Measurements from ENCODE around the gene FAXC.

FAXC gene

DNA sequence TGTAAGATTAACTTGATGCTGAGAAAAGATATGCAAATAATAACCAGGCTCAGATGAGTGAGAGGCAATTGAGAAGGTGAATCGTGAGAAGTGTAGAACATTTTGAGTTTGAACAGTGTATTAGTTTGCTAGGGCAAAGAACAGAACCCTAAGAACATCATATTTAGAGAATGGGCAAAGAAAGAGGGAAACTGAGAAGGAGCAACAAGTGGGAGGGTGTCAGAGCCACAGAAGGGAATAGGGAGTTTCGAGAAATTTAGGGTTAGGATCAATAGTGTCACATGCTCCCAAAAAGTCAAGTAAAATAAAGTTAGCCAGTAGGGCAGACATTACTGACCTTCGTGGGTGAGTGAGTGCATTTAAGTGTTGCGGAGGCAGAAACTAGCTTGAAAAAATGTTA, 5.5 kb upstream of the FAXC start:
- TF ChIP-seq, protein P1, sequence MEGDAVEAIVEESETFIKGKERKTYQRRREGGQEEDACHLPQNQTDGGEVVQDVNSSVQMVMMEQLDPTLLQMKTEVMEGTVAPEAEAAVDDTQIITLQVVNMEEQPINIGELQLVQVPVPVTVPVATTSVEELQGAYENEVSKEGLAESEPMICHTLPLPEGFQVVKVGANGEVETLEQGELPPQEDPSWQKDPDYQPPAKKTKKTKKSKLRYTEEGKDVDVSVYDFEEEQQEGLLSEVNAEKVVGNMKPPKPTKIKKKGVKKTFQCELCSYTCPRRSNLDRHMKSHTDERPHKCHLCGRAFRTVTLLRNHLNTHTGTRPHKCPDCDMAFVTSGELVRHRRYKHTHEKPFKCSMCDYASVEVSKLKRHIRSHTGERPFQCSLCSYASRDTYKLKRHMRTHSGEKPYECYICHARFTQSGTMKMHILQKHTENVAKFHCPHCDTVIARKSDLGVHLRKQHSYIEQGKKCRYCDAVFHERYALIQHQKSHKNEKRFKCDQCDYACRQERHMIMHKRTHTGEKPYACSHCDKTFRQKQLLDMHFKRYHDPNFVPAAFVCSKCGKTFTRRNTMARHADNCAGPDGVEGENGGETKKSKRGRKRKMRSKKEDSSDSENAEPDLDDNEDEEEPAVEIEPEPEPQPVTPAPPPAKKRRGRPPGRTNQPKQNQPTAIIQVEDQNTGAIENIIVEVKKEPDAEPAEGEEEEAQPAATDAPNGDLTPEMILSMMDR (IDR thresholded peaks at IDR 0.05; ENCODE audit: control insufficient read depth, extremely low read depth, insufficient read depth) = no peak
- DNase-seq (ENCODE audit: low read depth) = no peak
- no peak overlapping the region for H3K4me3 ChIP-seq (ENCODE audit: low read depth, low read length)

DNA sequence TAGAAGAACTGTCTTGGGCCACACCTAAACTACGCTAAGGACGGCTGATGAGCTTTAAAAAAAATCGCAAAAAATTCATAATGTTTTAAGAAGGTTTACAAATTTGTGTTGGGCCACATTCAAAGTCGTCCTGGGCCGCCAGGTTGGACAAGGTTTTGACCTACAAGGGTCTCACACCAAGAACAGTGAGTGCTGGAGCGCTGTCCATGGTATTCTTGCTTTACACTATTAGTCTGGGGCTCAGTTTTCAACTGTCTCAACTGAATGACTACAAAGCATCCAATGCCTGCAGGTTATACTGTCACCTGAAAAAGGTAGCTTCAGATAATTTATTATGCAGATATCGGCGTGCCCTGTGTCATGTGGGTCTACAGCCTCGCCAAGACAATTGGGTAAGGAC, 3.7 kb upstream of the FAXC start:
- no peak overlapping the region for H3K4me3 ChIP-seq (ENCODE audit: low read depth, low read length)
- no peak for DNase-seq (ENCODE audit: low read depth)
- TF ChIP-seq, protein P1 (IDR thresholded peaks at IDR 0.05; ENCODE audit: control insufficient read depth, extremely low read depth, insufficient read depth) = no peak

DNA sequence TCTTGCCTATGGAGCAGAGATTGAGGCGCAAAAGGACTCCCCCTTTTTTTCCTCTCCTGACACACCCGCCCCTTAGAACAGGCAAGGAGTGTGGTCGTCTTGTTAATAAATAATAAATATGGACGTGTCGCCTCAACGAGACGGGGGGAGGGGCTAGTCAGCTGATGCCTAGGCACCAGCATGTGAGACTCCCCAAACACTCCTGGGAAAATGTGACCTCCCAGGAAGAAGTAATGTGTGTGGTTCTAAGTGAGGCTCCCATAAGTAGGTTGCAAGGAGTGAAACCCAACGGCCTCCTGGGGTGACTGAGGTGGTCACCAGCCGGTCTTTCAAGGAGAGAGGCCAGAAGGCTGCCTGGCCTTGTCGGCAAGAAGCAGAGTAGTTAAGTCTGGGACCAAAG, 1.1 kb upstream of the FAXC start:
- peak overlapping the region; percentile 61 for H3K4me3 ChIP-seq (ENCODE audit: low read depth, low read length)
- DNase-seq (ENCODE audit: low read depth) = no peak
- TF ChIP-seq, protein P1 (IDR thresholded peaks at IDR 0.05; ENCODE audit: control insufficient read depth, extremely low read depth, insufficient read depth) = no peak

DNA sequence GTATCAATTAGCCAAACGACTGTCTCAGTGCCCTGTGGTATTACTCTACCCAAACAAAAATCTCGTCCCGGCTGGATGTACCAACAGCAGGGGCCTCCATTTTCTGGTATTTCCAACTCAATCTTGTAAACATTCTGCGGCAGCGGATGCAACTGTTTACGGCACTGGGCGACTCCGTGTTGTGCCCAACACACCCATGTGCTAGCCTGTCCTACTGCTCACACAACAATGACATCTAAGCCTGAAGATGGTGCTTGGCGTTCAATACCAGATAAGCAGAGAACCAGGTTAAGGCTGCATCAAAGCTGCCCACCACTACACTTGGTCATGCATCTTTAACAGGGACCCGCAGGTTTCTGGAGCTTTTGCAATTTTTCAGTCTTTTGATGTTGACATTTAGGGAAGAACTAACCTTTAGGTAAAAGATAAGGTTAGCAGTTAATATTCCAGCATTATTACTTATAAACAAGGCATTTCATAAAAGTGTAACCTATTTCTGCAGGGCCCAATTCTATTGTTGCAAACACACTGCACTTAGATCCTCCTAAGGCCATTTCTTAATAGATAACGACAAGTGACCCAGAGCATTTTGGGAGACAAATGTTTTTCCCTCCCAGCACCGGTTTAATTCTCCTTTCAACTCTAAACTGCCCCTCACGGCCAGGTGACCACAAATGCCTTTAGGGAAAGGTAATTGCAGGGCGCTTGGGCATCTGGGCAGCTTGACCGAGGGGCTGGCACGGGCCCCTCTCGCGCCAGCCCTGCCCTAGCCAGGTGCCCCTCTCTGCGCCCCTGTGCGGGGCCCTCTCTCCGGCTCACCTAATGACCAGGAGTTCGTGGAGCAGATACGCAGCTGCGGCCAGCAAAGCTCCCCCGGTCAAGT, 945 bp downstream of the FAXC start:
- TF ChIP-seq, protein P1 (IDR thresholded peaks at IDR 0.05; ENCODE audit: control insufficient read depth, extremely low read depth, insufficient read depth) = no peak
- peak overlapping the region; percentile 61 for H3K4me3 ChIP-seq (ENCODE audit: low read depth, low read length)
- DNase-seq (ENCODE audit: low read depth) = no peak

DNA sequence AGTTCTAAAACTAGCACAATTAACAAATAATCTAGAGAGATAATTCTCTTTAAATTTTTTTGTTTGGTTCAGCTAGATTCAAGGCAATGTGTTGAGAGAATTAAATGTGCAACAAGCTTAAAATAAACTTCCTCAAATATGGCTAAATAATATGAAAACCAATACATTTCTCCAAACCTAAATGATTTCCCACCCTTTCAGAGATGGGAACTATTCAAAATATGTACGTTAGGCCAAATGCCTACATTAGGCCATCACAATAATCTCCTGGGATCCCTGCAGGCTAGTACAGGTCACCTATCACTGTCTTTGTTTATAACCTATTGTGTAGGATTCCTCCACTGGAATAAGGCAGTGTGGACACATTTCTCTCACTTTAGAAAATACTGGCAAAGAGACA, 1.7 kb downstream of the FAXC start:
- no peak overlapping the region for H3K4me3 ChIP-seq (ENCODE audit: low read depth, low read length)
- TF ChIP-seq, protein P1 (IDR thresholded peaks at IDR 0.05; ENCODE audit: control insufficient read depth, extremely low read depth, insufficient read depth) = no peak
- DNase-seq (ENCODE audit: low read depth) = no peak

DNA sequence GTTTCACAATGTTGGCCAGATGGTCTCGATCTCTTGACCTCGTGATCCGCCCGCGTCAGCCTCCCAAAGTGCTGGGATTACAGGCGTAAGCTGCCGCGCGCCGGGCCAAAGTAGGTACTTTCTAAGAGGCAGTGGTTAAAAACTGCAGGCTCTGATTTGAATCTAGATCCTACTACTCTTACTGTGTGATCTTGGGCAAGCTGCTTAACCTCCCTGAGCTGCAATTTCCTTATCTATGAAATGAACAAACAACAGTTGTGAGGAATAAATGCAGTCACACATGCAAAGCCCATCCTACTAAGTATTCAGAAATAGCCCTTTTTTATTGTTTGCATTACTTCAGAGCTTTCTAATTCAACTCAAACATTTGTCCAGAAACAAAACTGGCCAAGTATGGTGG, 2.9 kb downstream of the FAXC start:
- TF ChIP-seq, protein P1 (IDR thresholded peaks at IDR 0.05; ENCODE audit: control insufficient read depth, extremely low read depth, insufficient read depth) = no peak
- no peak for DNase-seq (ENCODE audit: low read depth)
- H3K4me3 ChIP-seq (ENCODE audit: low read depth, low read length) = no peak overlapping the region

DNA sequence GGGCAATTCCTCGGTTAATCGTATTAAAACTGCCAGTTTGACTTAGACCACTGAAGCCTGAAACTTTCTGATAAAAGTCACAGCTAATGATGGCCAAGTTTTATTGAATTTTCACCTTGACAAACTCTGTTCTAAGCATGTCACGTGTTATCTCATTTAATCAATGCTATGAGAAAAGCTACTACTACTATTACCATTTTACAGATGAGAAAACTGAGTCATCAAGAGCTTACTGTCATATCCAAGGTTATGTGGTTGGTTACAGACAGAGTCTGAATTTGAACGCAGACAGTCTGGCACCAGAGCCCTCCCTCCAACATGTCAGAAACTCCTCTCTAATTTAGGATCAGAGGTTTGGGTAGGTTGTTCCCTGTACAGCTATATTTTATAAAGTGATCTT, 4.3 kb downstream of the FAXC start:
- DNase-seq (ENCODE audit: low read depth) = no peak
- H3K4me3 ChIP-seq (ENCODE audit: low read depth, low read length) = no peak overlapping the region
- TF ChIP-seq, protein P1 (IDR thresholded peaks at IDR 0.05; ENCODE audit: control insufficient read depth, extremely low read depth, insufficient read depth) = no peak

Measured in LNCaP clone FGC (cell line).